Aorta (tissue), 5 donors: ENCODE results near the gene TLR1. TPM values are rescaled to one million over a fixed set of nuclear protein-coding genes. Genes with fewer than 3 reads are reported as not detected.

ENCODE experiments used
- ATAC-seq: fragments of 200-7000 bp; cut with Tn5 transposase; one replicate; pipeline ENCODE4 v1.9.1; 2022; ENCODE audit warnings: moderate library complexity; ENCODE audit not compliant: low FRiP score
- DNase-seq, 2 donors: peaks; one replicate each; pipeline ENCODE4 v3.0.0-alpha.2; 2020
- H3K27ac ChIP-seq, 2 donors: one replicate each; pipeline ENCODE4 v1.5.1; 2013; ENCODE audit warnings: low read length in 2 of 2, mild to moderate bottlenecking in 2 of 2, moderate library complexity in 2 of 2, control low read depth in 1 of 2, inconsistent platforms in 1 of 2, low read depth in 1 of 2
- H3K27me3 ChIP-seq, 2 donors: one replicate each; pipeline ENCODE4 v1.6.1; 2013; ENCODE audit warnings: control low read depth in 1 of 2, low read length in 1 of 2, mild to moderate bottlenecking in 1 of 2, moderate library complexity in 1 of 2; ENCODE audit not compliant: insufficient read depth in 2 of 2, control insufficient read depth in 1 of 2
- H3K36me3 ChIP-seq, 2 donors: one replicate each; pipeline ENCODE4 v1.6.1; 2013; ENCODE audit warnings: control low read depth in 1 of 2, low read length in 1 of 2, mild to moderate bottlenecking in 1 of 2; ENCODE audit not compliant: insufficient read depth in 2 of 2, control insufficient read depth in 1 of 2
- H3K4me1 ChIP-seq, 2 donors: one replicate each; pipeline ENCODE4 v1.6.1; 2013; ENCODE audit warnings: low read length in 2 of 2, control low read depth in 1 of 2, mild to moderate bottlenecking in 1 of 2, moderate library complexity in 1 of 2; ENCODE audit not compliant: insufficient read depth in 2 of 2, control insufficient read depth in 1 of 2
- H3K4me3 ChIP-seq, 2 donors: one replicate each; pipeline ENCODE4 v1.5.1; 2013; ENCODE audit warnings: low read length in 2 of 2, control low read depth in 1 of 2, mild to moderate bottlenecking in 1 of 2
- H3K9me3 ChIP-seq: one replicate; pipeline ENCODE4 v1.6.1; 2013; ENCODE audit warnings: mild to moderate bottlenecking, low read length; ENCODE audit not compliant: control insufficient read depth
- WGBS, 2 donors: extraction: QIAGEN DNeasy Blood & Tissue Kit; methylation state at CpG; one replicate each; pipeline ENCODE4 v1.1.7; 2013; 5-methylcytosine and 5-hydroxymethylcytosine counted together
- intact Hi-C, 2 donors: fragments of 100-400 bp; cut with DNase I; formaldehyde crosslinking; loops; one replicate each; pipeline versions ENCODE4 v1.14.2 to v1.15.0; 2022
- long read RNA-seq, 2 donors: library from polyadenylated mRNA; unstranded; transcript quantifications; one replicate each; pipeline ENCODE4 v2.0.0, GENCODE V29; 2020 to 2021
- polyA plus RNA-seq, 2 donors: library from polyadenylated mRNA; stranded (reverse); fragments of 200-250 nt; gene quantifications; one replicate each; pipeline ENCODE4 v1.2.3, GENCODE V29; 2013
- total RNA-seq, 2 donors: library from RNA; stranded (reverse); fragmentation: NEBNext Ultra II Directional; extraction: Animal tissue kit (Norgen Biotek cat#: 25700); gene quantifications; one replicate each; pipeline ENCODE4 v1.2.1, GENCODE V29; 2021
- donor health status: healthy with polysubstance abuse.
- donor health status: Bipolar disorder and iron deficiency.
- donor health status: DM: no; HTN: no; CAD: no.
- donor health status: DM: no; HTN: no; CAD: no.
- donor health status: DM: yes; HTN: yes; CAD: no.

TLR1 gene
- 10 to 100 TPM; 18.1 to 29.7 TPM for total RNA-seq
- 1 to 10 TPM; 1.1 to 4.5 TPM for polyA plus RNA-seq
- long read RNA-seq, donor 1, partial matches to known transcripts = 0 of 10 reads
- long read RNA-seq, donor 1, other reads (novel, unspliced or antisense) = 9 of 10 reads
- long read RNA-seq, donor 2, partial matches to known transcripts = 0 of 2 reads
- long read RNA-seq, donor 2, other reads (novel, unspliced or antisense) = 2 of 2 reads

GRCh38 chr4:38804654-38805295, at the start of gene TLR1:
TSS of gene TLR1 (minus strand) at chr4:38804791. CDS start at chr4:38798831, 5,960 bp downstream.
- DNase-seq (no peak), ATAC-seq (peak; percentile 86)
- intact Hi-C loops = no loop called here
- Histone ChIP-seq H3K9me3 (peaks cover 5% of the 10 kb centered on the region), H3K27me3 (no peaks in the 10 kb centered on the region), H3K27ac (peak within 1 kb of the TSS in 1 of 2 donors; percentile 33), H3K4me3 (peak within 1 kb of the TSS in 1 of 2 donors; percentile 72), H3K4me1 (peaks cover 1 to 3% of the 10 kb centered on the region in 2 donors), H3K36me3 (peaks cover 0 to 4% of the 10 kb centered on the region in 2 donors)
- WGBS, 2 donors = 5% methylated on average over 7 of the region's 7 CpGs

GRCh38 chr4:38846015-38846414, 41.4 kb upstream of the TLR1 start:
- Histone ChIP-seq H3K36me3 (no peaks in the 10 kb centered on the region), H3K4me1 (no peaks in the 10 kb centered on the region), H3K9me3 (no peaks in the 10 kb centered on the region), H3K27ac (no peak overlapping the region), H3K4me3 (no peak overlapping the region), H3K27me3 (no peaks in the 10 kb centered on the region)
- 97 to 98% methylated on average over 3 of the region's 3 CpGs for WGBS, 2 donors
- ATAC-seq = no peak
- no peak for DNase-seq
- intact Hi-C loops = no loop called here

- H3K36me3 ChIP-seq = no peaks in the 10 kb centered on the region
- no peak overlapping the region for H3K4me3 ChIP-seq
- 76 to 83% methylated on average over 4 of the region's 4 CpGs for WGBS, 2 donors
- no peak for ATAC-seq
- no peaks in the 10 kb centered on the region for H3K27me3 ChIP-seq
- intact Hi-C loops = no loop called here
- no peak for DNase-seq
- no peak overlapping the region for H3K27ac ChIP-seq
- H3K4me1 ChIP-seq = no peaks in the 10 kb centered on the region
- no peaks in the 10 kb centered on the region for H3K9me3 ChIP-seq
These were observed 38.4 kb upstream of the TLR1 start for GRCh38 chr4:38842994-38843393.

- H3K9me3 ChIP-seq = no peaks in the 10 kb centered on the region
- H3K27ac ChIP-seq = no peak overlapping the region
- H3K4me1 ChIP-seq = no peaks in the 10 kb centered on the region
- ATAC-seq (no peak), DNase-seq (no peak)
- intact Hi-C loops = no loop called here
- H3K36me3 ChIP-seq = no peaks in the 10 kb centered on the region
- no peaks in the 10 kb centered on the region for H3K27me3 ChIP-seq
- WGBS, 2 donors = 59 to 62% methylated on average over 2 of the region's 2 CpGs
- no peak overlapping the region for H3K4me3 ChIP-seq
These were observed 33.3 kb upstream of the TLR1 start for GRCh38 chr4:38837849-38838248.

- Histone ChIP-seq H3K9me3 (no peaks in the 10 kb centered on the region), H3K27me3 (no peaks in the 10 kb centered on the region), H3K4me3 (no peak overlapping the region), H3K4me1 (no peaks in the 10 kb centered on the region), H3K27ac (no peak overlapping the region), H3K36me3 (no peaks in the 10 kb centered on the region)
- ATAC-seq (no peak), DNase-seq (no peak)
- intact Hi-C loops = no loop called here
These were observed 32.7 kb upstream of the TLR1 start for GRCh38 chr4:38837334-38837733.

GRCh38 chr4:38834570-38834969, 30.0 kb upstream of the TLR1 start:
- ATAC-seq = no peak
- Histone ChIP-seq H3K9me3 (no peaks in the 10 kb centered on the region), H3K27ac (no peak overlapping the region), H3K4me1 (no peaks in the 10 kb centered on the region), H3K27me3 (no peaks in the 10 kb centered on the region), H3K36me3 (no peaks in the 10 kb centered on the region), H3K4me3 (no peak overlapping the region)
- WGBS, 2 donors = 83 to 86% methylated on average over 4 of the region's 4 CpGs
- intact Hi-C loops = no loop called here
- DNase-seq = no peak

GRCh38 chr4:38832624-38833528, 28.3 kb upstream of the TLR1 start:
- Histone ChIP-seq H3K9me3 (no peaks in the 10 kb centered on the region), H3K4me1 (no peaks in the 10 kb centered on the region), H3K4me3 (no peak overlapping the region), H3K36me3 (no peaks in the 10 kb centered on the region), H3K27me3 (no peaks in the 10 kb centered on the region), H3K27ac (no peak overlapping the region)
- DNase-seq = no peak
- ATAC-seq = no peak
- WGBS, 2 donors = 90 to 92% methylated on average over 7 of the region's 7 CpGs
- intact Hi-C loops = no loop called here

GRCh38 chr4:38832206-38832605, 27.6 kb upstream of the TLR1 start:
- Histone ChIP-seq H3K27me3 (no peaks in the 10 kb centered on the region), H3K27ac (no peak overlapping the region), H3K9me3 (no peaks in the 10 kb centered on the region), H3K4me1 (no peaks in the 10 kb centered on the region), H3K4me3 (no peak overlapping the region), H3K36me3 (no peaks in the 10 kb centered on the region)
- 95% methylated on average over 1 of the region's 1 CpG for WGBS, 2 donors
- DNase-seq = no peak
- intact Hi-C loops = no loop called here
- ATAC-seq = no peak
